Measurements from ENCODE around the gene IQCM.

IQCM gene

DNA sequence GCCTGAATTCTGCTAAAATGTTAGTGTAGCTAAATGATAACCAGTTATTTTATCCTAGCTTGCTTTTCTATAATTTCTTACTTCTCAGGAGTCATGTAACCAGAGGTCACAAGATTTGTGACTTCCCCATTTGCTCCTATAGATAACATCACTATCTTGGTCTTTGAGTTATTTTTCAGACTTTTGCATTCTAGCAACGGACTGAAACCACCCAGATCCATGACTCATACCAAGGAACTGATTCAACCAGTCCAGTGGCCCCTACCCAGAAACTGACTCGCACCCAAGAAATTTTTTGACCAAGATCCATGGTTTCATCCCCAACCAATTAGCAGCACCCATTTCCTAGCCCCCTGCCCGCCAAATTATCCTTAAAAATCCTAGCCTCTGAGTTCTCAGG, 50.0 kb downstream of the IQCM start:
- DNase-seq (ENCODE audit: low spot score), result no peak
- no peaks in the 10 kb centered on the region for H3K9me3 ChIP-seq (ENCODE audit: severe bottlenecking)
- H3K27ac ChIP-seq (ENCODE audit: poor library complexity, severe bottlenecking), result no peak overlapping the region
- TF ChIP-seq, protein P1, sequence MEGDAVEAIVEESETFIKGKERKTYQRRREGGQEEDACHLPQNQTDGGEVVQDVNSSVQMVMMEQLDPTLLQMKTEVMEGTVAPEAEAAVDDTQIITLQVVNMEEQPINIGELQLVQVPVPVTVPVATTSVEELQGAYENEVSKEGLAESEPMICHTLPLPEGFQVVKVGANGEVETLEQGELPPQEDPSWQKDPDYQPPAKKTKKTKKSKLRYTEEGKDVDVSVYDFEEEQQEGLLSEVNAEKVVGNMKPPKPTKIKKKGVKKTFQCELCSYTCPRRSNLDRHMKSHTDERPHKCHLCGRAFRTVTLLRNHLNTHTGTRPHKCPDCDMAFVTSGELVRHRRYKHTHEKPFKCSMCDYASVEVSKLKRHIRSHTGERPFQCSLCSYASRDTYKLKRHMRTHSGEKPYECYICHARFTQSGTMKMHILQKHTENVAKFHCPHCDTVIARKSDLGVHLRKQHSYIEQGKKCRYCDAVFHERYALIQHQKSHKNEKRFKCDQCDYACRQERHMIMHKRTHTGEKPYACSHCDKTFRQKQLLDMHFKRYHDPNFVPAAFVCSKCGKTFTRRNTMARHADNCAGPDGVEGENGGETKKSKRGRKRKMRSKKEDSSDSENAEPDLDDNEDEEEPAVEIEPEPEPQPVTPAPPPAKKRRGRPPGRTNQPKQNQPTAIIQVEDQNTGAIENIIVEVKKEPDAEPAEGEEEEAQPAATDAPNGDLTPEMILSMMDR (IDR thresholded peaks at IDR 0.05; ENCODE audit: poor library complexity, severe bottlenecking), result no peak
- no peaks in the 10 kb centered on the region for H3K36me3 ChIP-seq (ENCODE audit: low read depth)
- no peaks in the 10 kb centered on the region for H3K27me3 ChIP-seq (ENCODE audit: insufficient read depth, poor library complexity, severe bottlenecking)
- no peak overlapping the region for H3K4me3 ChIP-seq (ENCODE audit: severe bottlenecking)
- peak; percentile 71 for ATAC-seq (ENCODE audit: low read depth)
- no peaks in the 10 kb centered on the region for H3K4me1 ChIP-seq (ENCODE audit: insufficient read depth, poor library complexity, severe bottlenecking)

DNA sequence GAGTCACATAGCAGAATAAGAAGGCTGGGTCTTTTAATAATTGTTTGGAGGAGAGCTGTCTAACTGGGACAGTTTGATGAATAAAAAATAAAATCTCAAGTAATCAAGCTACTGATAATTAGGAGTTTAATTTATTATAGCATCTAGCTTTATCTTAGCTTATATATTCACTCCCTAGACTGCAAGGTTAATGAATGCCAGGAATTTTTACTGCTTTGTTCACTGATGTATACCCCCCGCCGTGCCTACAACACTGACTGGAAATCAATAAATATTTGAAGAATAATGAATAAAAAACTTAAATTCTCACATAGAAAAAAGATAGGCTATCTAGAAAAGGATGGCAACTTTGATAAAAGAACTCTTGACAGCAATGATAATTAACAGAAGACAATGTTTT, 59.7 kb downstream of the IQCM start:
- TF ChIP-seq, protein P1 (IDR thresholded peaks at IDR 0.05; ENCODE audit: poor library complexity, severe bottlenecking), result no peak
- Histone ChIP-seq H3K9me3 (ENCODE audit: severe bottlenecking) (no peaks in the 10 kb centered on the region), H3K36me3 (ENCODE audit: low read depth) (no peaks in the 10 kb centered on the region), H3K4me1 (ENCODE audit: insufficient read depth, poor library complexity, severe bottlenecking) (peaks cover 3% of the 10 kb centered on the region), H3K4me3 (ENCODE audit: severe bottlenecking) (no peak overlapping the region), H3K27me3 (ENCODE audit: insufficient read depth, poor library complexity, severe bottlenecking) (no peaks in the 10 kb centered on the region), H3K27ac (ENCODE audit: poor library complexity, severe bottlenecking) (no peak overlapping the region)
- DNase-seq (ENCODE audit: low spot score) (no peak), ATAC-seq (ENCODE audit: low read depth) (no peak)

DNA sequence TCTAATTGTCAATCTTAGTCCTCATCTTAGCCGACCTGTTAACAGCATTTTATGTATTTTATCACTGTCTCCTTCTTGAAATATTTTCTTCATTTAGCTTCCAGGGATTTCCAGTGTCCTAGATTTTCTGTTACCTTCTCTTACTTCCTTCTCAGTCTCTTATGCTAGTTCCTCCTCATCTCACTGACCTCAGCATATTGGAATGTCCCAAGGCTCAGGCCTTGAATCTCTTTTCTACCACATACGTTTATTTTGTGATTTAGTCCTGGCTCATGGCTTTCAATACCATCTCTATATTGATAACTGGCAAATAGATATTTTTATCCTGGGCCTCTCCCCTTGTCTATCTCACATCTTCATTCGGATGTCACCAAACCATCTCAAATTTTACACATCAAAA, 61.1 kb downstream of the IQCM start:
- peaks cover 3% of the 10 kb centered on the region for H3K4me1 ChIP-seq (ENCODE audit: insufficient read depth, poor library complexity, severe bottlenecking)
- H3K27me3 ChIP-seq (ENCODE audit: insufficient read depth, poor library complexity, severe bottlenecking), result no peaks in the 10 kb centered on the region
- no peak overlapping the region for H3K4me3 ChIP-seq (ENCODE audit: severe bottlenecking)
- H3K9me3 ChIP-seq (ENCODE audit: severe bottlenecking), result no peaks in the 10 kb centered on the region
- H3K27ac ChIP-seq (ENCODE audit: poor library complexity, severe bottlenecking), result no peak overlapping the region
- DNase-seq (ENCODE audit: low spot score) (no peak), ATAC-seq (ENCODE audit: low read depth) (0 out of 3 replicates have a peak, but pooled peaks have one; percentile 25)
- H3K36me3 ChIP-seq (ENCODE audit: low read depth), result no peaks in the 10 kb centered on the region
- TF ChIP-seq, protein P1 (IDR thresholded peaks at IDR 0.05; ENCODE audit: poor library complexity, severe bottlenecking), result no peak

DNA sequence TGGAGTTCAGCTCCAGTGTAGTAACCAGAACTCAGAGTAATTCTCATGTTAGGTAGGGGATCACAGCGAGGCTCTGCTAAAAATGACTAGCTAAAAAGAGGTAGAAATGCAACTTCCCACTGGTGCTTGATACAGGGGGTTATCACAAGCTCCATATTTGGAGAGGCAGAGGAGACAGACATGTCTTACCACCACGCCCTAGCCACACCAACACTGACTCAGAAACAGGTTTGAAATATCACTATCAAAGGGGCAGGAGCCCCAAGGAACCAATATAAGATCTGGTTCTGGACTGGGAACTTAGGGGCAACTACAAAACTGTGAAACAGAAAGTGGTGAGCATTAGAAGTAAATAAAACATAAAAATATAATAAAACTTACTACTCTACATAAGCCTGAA, 62.9 kb downstream of the IQCM start:
- no peaks in the 10 kb centered on the region for H3K27me3 ChIP-seq (ENCODE audit: insufficient read depth, poor library complexity, severe bottlenecking)
- H3K9me3 ChIP-seq (ENCODE audit: severe bottlenecking), result no peaks in the 10 kb centered on the region
- DNase-seq (ENCODE audit: low spot score) (no peak), ATAC-seq (ENCODE audit: low read depth) (0 out of 3 replicates have a peak, but pooled peaks have one; percentile 45)
- no peak overlapping the region for H3K4me3 ChIP-seq (ENCODE audit: severe bottlenecking)
- no peaks in the 10 kb centered on the region for H3K36me3 ChIP-seq (ENCODE audit: low read depth)
- H3K27ac ChIP-seq (ENCODE audit: poor library complexity, severe bottlenecking), result no peak overlapping the region
- H3K4me1 ChIP-seq (ENCODE audit: insufficient read depth, poor library complexity, severe bottlenecking), result peaks cover 3% of the 10 kb centered on the region
- TF ChIP-seq, protein P1 (IDR thresholded peaks at IDR 0.05; ENCODE audit: poor library complexity, severe bottlenecking), result no peak

DNA sequence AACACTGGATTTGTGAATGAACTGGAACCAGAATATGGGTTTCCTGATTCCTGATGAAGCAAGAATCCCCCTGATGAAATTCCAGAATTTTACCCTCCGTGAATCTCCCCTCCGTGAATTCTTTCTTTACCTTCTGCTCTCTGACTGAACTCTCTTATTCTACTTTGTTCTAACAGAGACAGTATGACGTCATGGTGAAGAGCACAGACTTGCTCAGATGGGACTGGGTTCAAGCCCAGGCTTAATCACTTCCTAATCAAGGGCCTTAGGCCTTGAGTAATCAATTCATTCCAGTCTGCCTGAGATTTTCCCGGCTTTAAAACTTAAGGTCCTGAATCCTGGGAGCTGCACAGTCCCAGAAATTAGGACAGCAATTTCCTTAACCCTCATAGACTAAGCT, 64.5 kb downstream of the IQCM start:
- no peaks in the 10 kb centered on the region for H3K27me3 ChIP-seq (ENCODE audit: insufficient read depth, poor library complexity, severe bottlenecking)
- no peaks in the 10 kb centered on the region for H3K36me3 ChIP-seq (ENCODE audit: low read depth)
- H3K4me1 ChIP-seq (ENCODE audit: insufficient read depth, poor library complexity, severe bottlenecking), result peaks cover 3% of the 10 kb centered on the region
- TF ChIP-seq, protein P1 (IDR thresholded peaks at IDR 0.05; ENCODE audit: poor library complexity, severe bottlenecking), result no peak
- H3K27ac ChIP-seq (ENCODE audit: poor library complexity, severe bottlenecking), result no peak overlapping the region
- H3K9me3 ChIP-seq (ENCODE audit: severe bottlenecking), result no peaks in the 10 kb centered on the region
- no peak for ATAC-seq (ENCODE audit: low read depth)
- no peak for DNase-seq (ENCODE audit: low spot score)
- H3K4me3 ChIP-seq (ENCODE audit: severe bottlenecking), result no peak overlapping the region
